GM19023 (cell line): ENCODE data around the gene CNIH2.
"Not testable (repeated sequence)": the region's sequence is repeated elsewhere in the genome, so short reads cannot be mapped to it uniquely, and the experiment has no call there.

ENCODE experiments used
- ATAC-seq: cut with Tn5 transposase; IDR thresholded peaks from one replicate; pipeline ENCODE4 v1.9.1; 2021; ENCODE audit warnings: mild to moderate bottlenecking, moderate library complexity; ENCODE audit not compliant: unreplicated experiment

CNIH2 gene

DNA sequence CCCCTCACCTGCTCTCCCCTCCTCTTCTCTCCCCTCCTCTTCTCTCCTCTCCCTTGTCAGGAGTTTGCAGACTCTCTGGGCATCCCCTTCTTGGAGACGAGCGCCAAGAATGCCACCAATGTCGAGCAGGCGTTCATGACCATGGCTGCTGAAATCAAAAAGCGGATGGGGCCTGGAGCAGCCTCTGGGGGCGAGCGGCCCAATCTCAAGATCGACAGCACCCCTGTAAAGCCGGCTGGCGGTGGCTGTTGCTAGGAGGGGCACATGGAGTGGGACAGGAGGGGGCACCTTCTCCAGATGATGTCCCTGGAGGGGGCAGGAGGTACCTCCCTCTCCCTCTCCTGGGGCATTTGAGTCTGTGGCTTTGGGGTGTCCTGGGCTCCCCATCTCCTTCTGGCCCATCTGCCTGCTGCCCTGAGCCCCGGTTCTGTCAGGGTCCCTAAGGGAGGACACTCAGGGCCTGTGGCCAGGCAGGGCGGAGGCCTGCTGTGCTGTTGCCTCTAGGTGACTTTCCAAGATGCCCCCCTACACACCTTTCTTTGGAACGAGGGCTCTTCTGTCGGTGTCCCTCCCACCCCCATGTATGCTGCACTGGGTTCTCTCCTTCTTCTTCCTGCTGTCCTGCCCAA is 1.9 kb upstream of the CNIH2 start:
- ATAC-seq = no peak

DNA sequence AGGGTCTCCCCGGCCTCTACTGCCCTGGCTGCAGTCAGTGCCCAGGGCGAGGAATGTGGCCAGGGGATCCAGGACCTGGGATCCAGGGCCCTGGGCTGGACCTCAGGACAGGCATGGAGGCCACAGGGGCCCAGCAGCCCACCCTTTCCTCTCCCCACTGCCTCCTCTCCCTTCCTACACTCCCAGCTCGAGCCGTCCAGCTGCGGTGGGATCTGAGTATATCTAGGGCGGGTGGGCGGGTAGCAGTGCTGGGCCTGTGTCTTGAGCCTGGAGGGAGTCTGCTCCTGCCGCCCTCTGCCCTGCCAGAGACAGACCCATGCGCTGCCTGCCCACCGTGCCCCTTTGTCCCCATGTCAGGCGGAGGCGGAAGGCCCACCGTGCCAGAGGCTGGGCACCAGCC is 1.4 kb upstream of the CNIH2 start:
- not testable (repeated sequence) for ATAC-seq

- ATAC-seq = not testable (repeated sequence)
These were observed 911 bp upstream of the CNIH2 start for GRCh38 chr11:66277064-66277463.

GRCh38 chr11:66278363-66279091 is 552 bp downstream of the CNIH2 start:
- no peak for ATAC-seq

DNA sequence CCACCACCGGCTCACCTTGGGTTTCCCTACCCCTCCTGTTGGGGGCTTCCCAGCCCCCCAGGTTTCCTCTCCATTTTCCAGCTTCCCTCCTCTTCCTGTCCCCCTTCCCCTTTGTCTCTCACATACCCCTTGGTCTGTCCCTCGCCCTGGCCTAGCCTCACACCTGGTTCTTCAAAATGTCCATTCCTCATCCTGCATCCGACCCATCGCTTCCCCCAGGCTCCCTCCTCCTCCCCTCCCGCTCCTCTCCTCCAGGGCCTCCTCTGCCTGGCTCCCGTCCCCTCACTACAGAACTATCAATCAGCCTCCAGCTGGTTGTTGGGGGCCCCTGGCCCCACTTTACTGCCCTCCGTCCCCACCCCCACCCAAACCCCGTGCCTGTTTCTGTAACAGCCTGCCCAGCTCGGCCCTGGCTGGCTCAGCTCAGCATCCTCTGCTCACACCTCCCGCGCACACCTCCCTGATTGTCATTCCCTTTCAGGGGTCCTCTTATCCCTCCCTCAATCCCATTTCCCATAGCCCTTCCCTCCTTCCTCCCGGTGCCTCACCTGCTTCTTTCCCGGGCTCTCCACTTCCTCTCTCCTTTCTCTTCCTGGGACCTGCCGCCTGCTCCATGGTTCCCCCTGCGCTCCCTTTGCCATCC is 1.2 kb downstream of the CNIH2 start:
- ATAC-seq = no peak

DNA sequence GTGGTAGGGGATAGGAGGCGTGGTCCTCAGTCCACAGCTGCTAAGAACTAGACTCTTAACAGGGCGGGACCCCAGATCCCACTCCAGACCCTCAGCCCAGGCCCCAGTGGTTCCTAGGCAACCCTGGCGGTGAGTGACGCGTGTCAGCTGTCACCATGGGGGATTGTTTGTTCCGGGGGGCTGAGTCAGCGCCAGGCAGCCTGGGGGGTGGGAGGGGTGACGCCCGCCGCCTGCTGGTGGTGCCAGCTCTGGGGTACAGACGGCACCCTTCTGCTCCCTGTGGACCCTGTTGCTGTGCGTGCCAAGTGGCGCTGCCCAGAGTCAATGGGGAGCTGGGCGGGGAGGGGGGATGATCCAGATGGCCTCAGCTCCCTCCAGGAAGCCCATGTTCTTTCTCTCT is 2.5 kb downstream of the CNIH2 start:
- no peak for ATAC-seq

GRCh38 chr11:66281001-66281400 is 3.0 kb downstream of the CNIH2 start:
- no peak for ATAC-seq

GRCh38 chr11:66281776-66282467 is 3.9 kb downstream of the CNIH2 start:
- ATAC-seq = no peak

DNA sequence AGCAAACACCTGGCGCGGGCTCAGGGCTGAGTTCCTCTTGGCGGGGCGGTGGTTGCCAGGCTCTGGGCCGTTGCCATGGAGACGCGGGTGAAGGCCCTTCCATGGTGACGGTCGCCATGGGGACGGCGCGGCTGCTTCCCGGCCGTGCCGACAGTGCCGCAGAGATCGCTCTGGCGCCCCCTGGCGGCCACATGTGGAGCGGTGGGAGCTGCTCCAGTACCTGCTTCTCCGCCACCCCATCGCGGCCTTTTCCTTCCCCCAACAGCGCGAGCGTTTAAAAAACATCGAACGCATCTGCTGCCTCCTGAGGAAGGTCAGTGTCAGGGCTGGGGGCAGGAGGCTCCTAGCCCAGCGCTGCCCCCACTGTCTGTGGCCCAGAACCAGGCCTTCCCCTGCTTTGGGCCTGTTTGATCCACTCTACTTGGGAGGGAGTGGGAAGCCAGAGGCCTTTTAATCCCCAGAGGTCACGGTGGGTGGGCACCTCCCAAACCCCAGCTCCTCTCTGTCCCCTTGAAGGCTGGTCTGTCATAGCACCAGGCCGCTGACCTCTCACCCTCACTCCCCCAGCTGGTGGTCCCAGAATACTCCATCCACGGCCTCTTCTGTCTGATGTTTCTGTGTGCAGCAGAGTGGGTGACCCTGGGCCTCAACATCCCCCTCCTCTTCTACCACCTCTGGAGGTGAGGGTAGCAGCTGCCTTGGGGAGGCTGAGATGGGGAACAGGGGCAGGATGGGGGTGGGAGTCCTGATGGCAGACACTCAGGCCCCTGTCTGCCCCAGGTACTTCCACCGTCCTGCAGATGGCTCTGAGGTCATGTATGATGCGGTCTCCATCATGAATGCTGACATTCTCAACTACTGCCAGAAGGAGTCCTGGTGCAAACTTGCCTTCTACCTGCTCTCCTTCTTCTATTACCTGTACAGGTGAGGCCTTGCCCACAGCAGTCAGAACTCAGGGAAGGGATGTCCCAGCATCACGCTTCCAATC is 4.8 kb downstream of the CNIH2 start:
- peak; percentile 75 for ATAC-seq

DNA sequence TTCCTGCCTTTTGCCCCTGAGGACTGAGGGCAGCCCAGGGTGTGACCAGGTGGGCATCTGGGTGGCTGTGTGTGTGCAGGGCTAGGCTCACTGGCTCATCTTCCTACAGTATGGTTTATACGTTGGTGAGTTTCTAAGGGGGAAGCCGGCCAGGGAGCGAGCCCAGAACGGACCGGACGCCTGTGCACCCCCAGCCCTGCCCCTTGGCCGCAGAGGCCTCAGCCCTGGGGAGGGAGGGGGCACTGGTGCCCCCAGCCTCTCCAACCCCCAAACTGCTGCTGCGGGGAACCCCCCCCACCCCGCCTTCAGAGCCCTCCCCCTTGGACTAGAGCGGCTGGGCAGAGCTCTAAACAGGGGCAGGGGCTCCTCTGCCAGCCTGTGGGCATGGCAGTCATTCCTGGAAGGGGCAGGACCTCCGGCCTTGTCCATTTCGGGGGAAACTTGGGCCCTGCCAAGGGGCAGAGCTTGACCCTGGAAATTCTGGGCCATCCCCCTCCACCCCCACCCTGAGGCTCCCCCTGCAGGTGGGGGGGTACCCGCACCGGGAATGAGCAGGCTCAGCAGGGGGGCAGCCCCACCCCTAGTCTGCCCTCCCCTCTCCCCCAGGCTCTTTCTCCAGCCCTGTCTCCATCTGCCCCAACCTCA is 5.6 kb downstream of the CNIH2 start:
- no peak for ATAC-seq

DNA sequence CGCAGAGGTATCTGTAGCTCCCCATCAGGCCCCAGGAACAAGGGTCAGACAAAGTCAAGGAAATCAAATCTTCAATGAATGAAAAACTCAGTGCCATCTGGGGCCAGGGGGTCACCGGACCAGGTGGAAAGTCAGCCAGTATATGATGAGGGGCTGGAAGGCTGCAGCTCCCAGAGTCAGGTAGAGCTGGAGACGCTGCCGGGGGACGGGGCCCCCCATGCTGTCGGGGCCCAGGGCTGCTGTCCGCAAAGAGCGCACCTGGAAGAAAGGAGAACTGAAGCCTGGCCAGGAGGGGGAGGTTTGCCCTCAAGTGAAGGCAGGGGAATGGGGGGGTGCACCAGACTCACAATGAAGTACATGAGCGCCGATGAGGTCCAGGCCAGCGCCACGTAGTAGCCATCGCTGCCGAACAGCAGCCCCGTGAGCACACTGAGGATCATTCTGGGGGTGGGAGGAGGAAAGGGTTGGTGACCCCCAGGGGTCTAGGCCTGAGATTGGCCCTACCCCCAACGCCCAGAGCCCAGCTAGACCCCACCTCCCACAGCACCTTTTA is 6.6 kb downstream of the CNIH2 start:
- no peak for ATAC-seq

DNA sequence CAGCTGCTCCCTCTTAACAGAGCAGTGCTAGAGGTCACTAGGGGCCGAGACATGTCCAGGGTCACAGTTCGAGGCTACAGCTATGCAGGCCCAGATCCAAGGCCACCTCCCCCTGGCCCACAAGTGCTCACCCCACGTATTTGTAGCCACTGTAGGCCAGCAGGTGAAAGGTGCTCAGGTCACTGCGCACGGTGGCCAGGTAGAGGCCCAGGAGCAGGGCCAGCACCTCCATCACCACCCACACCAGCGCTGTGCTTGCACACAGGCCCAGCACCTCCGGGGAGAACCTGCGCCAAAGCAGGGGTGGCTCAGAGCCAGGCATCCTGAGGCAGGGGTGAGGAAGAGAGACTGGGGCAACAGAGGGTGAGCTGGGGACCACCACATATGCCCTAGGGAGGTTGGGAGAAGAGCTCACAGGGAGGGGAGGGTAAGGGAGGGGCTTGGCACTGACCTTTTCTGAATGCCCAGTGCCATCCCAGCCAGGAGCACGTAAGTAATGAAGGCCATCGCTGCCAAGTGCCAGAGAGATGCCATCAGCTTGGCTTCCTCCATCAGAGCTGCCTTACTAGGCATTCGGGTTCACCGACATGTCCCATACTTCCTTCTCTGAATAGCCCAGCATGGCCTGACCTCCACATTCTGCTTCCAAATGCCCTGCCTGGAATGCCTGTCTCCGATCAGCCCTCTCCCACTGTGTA is 7.4 kb downstream of the CNIH2 start:
- no peak for ATAC-seq

DNA sequence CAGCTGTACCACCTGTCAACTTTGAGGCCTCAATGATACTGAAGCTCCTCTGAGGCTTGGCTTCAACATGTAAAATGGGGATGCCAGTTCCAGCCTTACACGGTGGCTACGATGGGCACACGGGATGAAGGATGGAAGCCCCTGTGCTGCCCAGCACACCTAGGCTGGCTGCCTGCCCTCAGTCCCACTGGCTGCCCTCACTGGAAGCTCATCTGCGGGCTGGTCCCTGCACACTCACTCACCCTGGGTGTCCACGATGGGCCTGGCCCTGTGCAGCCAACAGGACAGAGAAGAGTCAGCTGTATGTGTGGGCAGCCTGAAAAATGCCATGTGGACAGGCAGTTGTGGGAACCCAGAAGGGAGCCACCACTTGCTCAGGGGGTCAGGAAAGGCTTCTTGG is 8.7 kb downstream of the CNIH2 start:
- ATAC-seq = no peak

DNA sequence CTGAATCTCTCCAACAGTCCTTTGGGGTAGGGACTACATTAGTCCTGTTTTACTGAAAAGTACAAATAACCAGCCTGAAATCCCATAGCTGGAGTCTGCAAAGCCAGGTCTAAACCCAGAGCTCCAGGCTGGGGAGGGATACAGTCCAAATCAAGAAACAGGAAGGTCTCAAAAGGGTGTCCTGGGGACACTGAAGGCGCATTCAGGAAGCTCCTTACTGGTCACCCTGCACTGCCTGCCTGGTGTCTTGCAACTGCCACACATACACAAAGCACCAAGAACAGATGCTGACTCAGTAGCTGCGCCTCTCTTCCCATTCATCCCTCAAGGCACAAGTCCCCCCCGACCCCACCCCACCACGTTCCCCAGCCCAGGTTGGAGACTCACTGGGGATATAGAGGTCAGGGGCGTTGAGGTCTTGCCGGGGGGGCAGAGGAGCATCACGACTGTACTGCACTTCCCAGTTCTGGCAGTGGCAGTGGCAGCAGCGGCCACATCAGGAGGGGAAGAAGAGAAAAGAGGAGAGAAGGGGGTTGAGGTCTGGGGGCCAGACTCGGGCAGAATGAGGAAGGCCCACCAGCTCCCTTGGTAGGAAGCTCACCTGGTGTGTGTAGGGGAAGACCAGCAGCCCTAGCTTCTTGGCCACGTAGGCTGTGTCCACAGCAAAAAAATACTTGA is 9.4 kb downstream of the CNIH2 start:
- ATAC-seq = no peak

GRCh38 chr11:66287889-66288670 is 10.1 kb downstream of the CNIH2 start:
- no peak for ATAC-seq

DNA sequence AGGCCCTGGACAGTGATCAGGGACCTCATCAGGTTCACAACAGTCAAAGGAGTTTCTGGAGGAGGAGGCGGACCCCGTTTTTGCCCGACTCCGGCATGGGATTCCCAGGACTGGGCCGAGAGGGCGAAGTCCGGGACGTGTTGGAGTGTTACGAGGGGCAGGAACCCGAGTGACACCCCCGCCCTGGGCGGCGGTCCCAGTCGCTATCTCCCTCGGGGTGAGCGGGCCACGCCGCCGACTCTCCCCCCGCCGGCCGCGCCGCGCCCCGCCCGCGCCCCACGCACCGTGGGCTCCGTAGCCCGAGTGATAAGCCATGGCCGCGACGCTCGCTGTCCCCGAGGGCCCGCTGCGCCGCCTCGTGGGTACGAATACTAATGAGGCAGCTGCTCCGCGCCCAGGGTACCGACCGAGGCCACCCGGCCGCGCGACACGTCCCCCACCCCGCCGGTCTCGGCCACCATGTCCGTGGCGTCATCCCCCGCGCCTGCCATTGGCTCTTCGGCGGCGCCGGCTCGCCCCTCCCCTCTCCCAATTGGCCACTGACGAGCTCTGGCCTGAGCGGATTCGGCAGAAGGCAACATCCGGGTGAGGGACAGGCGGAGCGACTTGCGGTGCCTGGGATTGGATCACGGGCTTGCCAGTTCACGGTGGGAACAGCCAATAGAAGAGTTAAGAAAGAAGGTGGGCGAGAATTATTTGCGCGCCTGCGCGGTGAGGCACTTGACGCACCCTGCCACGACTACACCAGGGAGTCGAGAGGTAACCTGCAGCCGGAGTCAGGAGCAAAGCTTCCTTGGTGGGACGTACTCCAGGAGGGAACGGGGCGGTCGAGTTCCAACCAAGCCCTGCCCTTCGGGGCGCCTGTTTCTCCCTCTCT is 10.9 kb downstream of the CNIH2 start, which contains the start of gene YIF1A:
Gene YIF1A, minus strand, starts transcription at position 473 of the 877 bp plus-strand sequence. Its CDS starts 158 bp downstream, at position 315.
- peak; percentile 86 for ATAC-seq
